WTC11 (cell line): ENCODE measurements around the gene GIPC1. TPM values are rescaled to one million over a fixed set of nuclear protein-coding genes. Genes with fewer than 3 reads are reported as not detected.

ENCODE experiments used
- ATAC-seq: fragments of 200-7000 bp; cut with Tn5 transposase; 2 replicates; pipeline ENCODE4 v1.10.0; 2021; ENCODE audit warnings: mild to moderate bottlenecking, moderate library complexity
- CTCF ChIA-PET: fragments of 300-600 bp; sonication (Branson Sonifier 250); formaldehyde crosslinking; loops from one replicate; lab custom pipeline; 2021; ENCODE audit warnings: antibody characterized with exemption; lab: Charles Lee
- POLR2A ChIA-PET: fragments of 350-600 bp; sonication (Branson Sonifier 250); formaldehyde crosslinking; loops from one replicate; lab custom pipeline; 2021; ENCODE audit warnings: antibody characterized with exemption; lab: Charles Lee
- DNase-seq: peaks from one replicate; pipeline ENCODE4 v3.0.0; 2021; ENCODE audit warnings: low spot score
- H3K27ac Mint-ChIP-seq: 2 replicates; pipeline ENCODE4 v1.8.0; 2021; ENCODE audit warnings: mixed read lengths
- H3K27me3 Mint-ChIP-seq: 2 replicates; pipeline ENCODE4 v1.8.0; 2021; ENCODE audit warnings: low read depth, mild to moderate bottlenecking, moderate library complexity, mixed read lengths
- H3K36me3 Mint-ChIP-seq: 2 replicates; pipeline ENCODE4 v1.8.0; 2021; ENCODE audit warnings: mixed read lengths
- H3K4me1 Mint-ChIP-seq: 2 replicates; pipeline ENCODE4 v1.8.0; 2022; ENCODE audit warnings: mixed read lengths
- H3K4me3 Mint-ChIP-seq: 2 replicates; pipeline ENCODE4 v1.8.0; 2021; ENCODE audit warnings: mild to moderate bottlenecking, moderate library complexity, mixed read lengths
- H3K9me3 Mint-ChIP-seq: 2 replicates; pipeline ENCODE4 v1.8.0; 2021; ENCODE audit warnings: mixed read lengths
- ATF1 ChIP-seq: sonication (generic); formaldehyde crosslinking; IDR thresholded peaks from 2 replicates; pipeline ENCODE4 v1.8.1; 2023; ENCODE audit warnings: mild to moderate bottlenecking, moderate library complexity, missing genetic modification reagents
- ATF6 ChIP-seq: sonication (generic); formaldehyde crosslinking; IDR thresholded peaks from 2 replicates; pipeline ENCODE4 v1.8.1; 2023; ENCODE audit warnings: mild to moderate bottlenecking, missing genetic modification reagents
- CBFB ChIP-seq: sonication (generic); formaldehyde crosslinking; IDR thresholded peaks from 2 replicates; pipeline ENCODE4 v1.8.1; 2022; ENCODE audit warnings: mild to moderate bottlenecking, low read depth, missing genetic modification reagents
- E2F5 ChIP-seq: sonication (generic); formaldehyde crosslinking; IDR thresholded peaks from 2 replicates; pipeline ENCODE4 v1.8.1; 2022; ENCODE audit warnings: mild to moderate bottlenecking, moderate library complexity, missing genetic modification reagents
- ETV6 ChIP-seq: sonication (generic); formaldehyde crosslinking; IDR thresholded peaks from 2 replicates; pipeline ENCODE4 v1.8.1; 2022; ENCODE audit warnings: mild to moderate bottlenecking, missing genetic modification reagents
- FOXJ3 ChIP-seq: sonication (generic); formaldehyde crosslinking; IDR thresholded peaks from 2 replicates; pipeline ENCODE4 v1.9.0; 2021; ENCODE audit warnings: missing genetic modification reagents, mild to moderate bottlenecking, borderline replicate concordance
- FOXK1 ChIP-seq: sonication (generic); formaldehyde crosslinking; IDR thresholded peaks from 2 replicates; pipeline ENCODE4 v1.8.0; 2022; ENCODE audit warnings: mild to moderate bottlenecking, moderate library complexity, missing genetic modification reagents
- GTF2I ChIP-seq: fragments of 250-450 bp; sonication (Bioruptor Pico); conservative IDR thresholded peaks from 2 replicates; pipeline ENCODE4 v1.4.0; 2021; ENCODE audit warnings: mild to moderate bottlenecking
- IRF1 ChIP-seq: sonication (generic); formaldehyde crosslinking; IDR thresholded peaks from 2 replicates; pipeline ENCODE4 v1.8.0; 2023; ENCODE audit warnings: missing genetic modification reagents
- IRF2 ChIP-seq: sonication (generic); formaldehyde crosslinking; IDR thresholded peaks from 2 replicates; pipeline ENCODE4 v1.8.0; 2022; ENCODE audit warnings: low read depth, missing genetic modification reagents, borderline replicate concordance
- SMAD4 ChIP-seq: sonication (generic); formaldehyde crosslinking; IDR thresholded peaks from 2 replicates; pipeline ENCODE4 v1.8.0; 2022; ENCODE audit warnings: mild to moderate bottlenecking, missing genetic modification reagents
- USF2 ChIP-seq: sonication (generic); formaldehyde crosslinking; IDR thresholded peaks from 2 replicates; pipeline ENCODE4 v1.8.1; 2023; ENCODE audit warnings: mild to moderate bottlenecking, missing genetic modification reagents, moderate library complexity
- ZBTB43 ChIP-seq: sonication (generic); formaldehyde crosslinking; IDR thresholded peaks from 2 replicates; pipeline ENCODE4 v1.8.1; 2023; ENCODE audit warnings: mild to moderate bottlenecking, missing genetic modification reagents
- ZMAT4 ChIP-seq: fragments of 250-450 bp; sonication (Bioruptor Pico); IDR thresholded peaks from 2 replicates; pipeline ENCODE4 v1.9.0; 2021; ENCODE audit warnings: mild to moderate bottlenecking
- ZNF138 ChIP-seq: sonication (generic); formaldehyde crosslinking; conservative IDR thresholded peaks from 2 replicates; pipeline ENCODE4 v1.8.1; 2022; ENCODE audit warnings: mild to moderate bottlenecking, moderate library complexity, missing genetic modification reagents
- ZNF317 ChIP-seq: sonication (generic); formaldehyde crosslinking; IDR thresholded peaks from 2 replicates; pipeline ENCODE4 v1.8.1; 2023; ENCODE audit warnings: low read depth, mild to moderate bottlenecking, moderate library complexity, missing genetic modification reagents, borderline replicate concordance
- total RNA-seq: library from RNA; stranded (reverse); gene quantifications from 3 replicates; pipeline ENCODE4 v1.2.3, GENCODE V29; 2021

Gene GIPC1
- total RNA-seq, 1 experiment from 2014 or later, result 76.5 TPM

- Mint-ChIP-seq H3K4me1 (peaks cover 7% of the 10 kb centered on the region), H3K27me3 (peaks cover 29% of the 10 kb centered on the region), H3K4me3 (peak within 1 kb of the TSS; percentile 82), H3K27ac (peak within 1 kb of the TSS; percentile 72), H3K36me3 (no peaks in the 10 kb centered on the region), H3K9me3 (no peaks in the 10 kb centered on the region)
- DNase-seq (peak; percentile 72), ATAC-seq (peak; percentile 54)
- ChIA-PET CTCF (interaction anchor here (0.6 to 5.3 kb wide), 18 partner anchors 12 to 297 kb away, joined by 3 to 53 read pairs (median 6); partner anchors contain the start of genes ASF1B and PTGER1), POLR2A (interaction anchor here (1.3 kb wide), 1 partner anchor 40 kb away, joined by 3 read pairs; no protein-coding TSS in a partner anchor)
- TF ChIP-seq ZMAT4 (CRISPR knock-in tag) (no peak), GTF2I (CRISPR knock-in tag) (peak; percentile 65; the same call in 1 of the 2 replicates), USF2 (CRISPR knock-in tag) (peak; percentile 91), E2F5 (CRISPR knock-in tag) (no peak), IRF2 (no peak), CBFB (CRISPR knock-in tag) (no peak)
Observed at GRCh38 chr19:14432791-14433553, 63.0 kb downstream of the GIPC1 start, which contains the start of gene PKN1. Gene PKN1, plus strand, starts transcription at chr19:14433306. Its CDS starts 216 bp downstream, at chr19:14433522.

- Mint-ChIP-seq H3K4me3 (no peak overlapping the region), H3K9me3 (no peaks in the 10 kb centered on the region), H3K27ac (no peak overlapping the region), H3K4me1 (peaks cover 9% of the 10 kb centered on the region), H3K36me3 (no peaks in the 10 kb centered on the region), H3K27me3 (peaks cover 32% of the 10 kb centered on the region)
- no peak for ATAC-seq
- CTCF ChIA-PET, result interaction anchor here (0.7 to 5.3 kb wide), 8 partner anchors 11 to 143 kb away, joined by 3 to 53 read pairs (median 12); no protein-coding TSS in a partner anchor
- no peak for DNase-seq
- POLR2A ChIA-PET, result interaction anchor here (1.0 kb wide), 1 partner anchor 25 kb away, joined by 3 read pairs; no protein-coding TSS in a partner anchor
- TF ChIP-seq GTF2I (CRISPR knock-in tag), result 0 out of 2 replicates have a peak, but pooled peaks have one; percentile 15
- no peak for TF ChIP-seq FOXJ3 (CRISPR knock-in tag)
- no peak for TF ChIP-seq FOXK1 (CRISPR knock-in tag)
- TF ChIP-seq, all 79 proteins: peak for 1
Observed at GRCh38 chr19:14430712-14431111, 65.2 kb downstream of the GIPC1 start.

GRCh38 chr19:14428882-14429416 is 67.0 kb downstream of the GIPC1 start:
- no peak for DNase-seq
- Mint-ChIP-seq H3K36me3 (no peaks in the 10 kb centered on the region), H3K4me3 (no peak overlapping the region), H3K27ac (no peak overlapping the region), H3K4me1 (peaks cover 8% of the 10 kb centered on the region), H3K27me3 (peaks cover 32% of the 10 kb centered on the region), H3K9me3 (no peaks in the 10 kb centered on the region)
- ChIA-PET CTCF (interaction anchor here (0.6 to 5.3 kb wide), 9 partner anchors 23 to 1720 kb away, joined by 3 to 53 read pairs (median 5); partner anchors contain the start of genes ASF1B and PTGER1), POLR2A (interaction anchor here (0.6 to 0.7 kb wide), 2 partner anchors 51 to 993 kb away, joined by 3 to 8 read pairs; no protein-coding TSS in a partner anchor)
- no peak for ATAC-seq
- TF ChIP-seq ZNF317 (CRISPR knock-in tag) (no peak), IRF1 (CRISPR knock-in tag) (no peak), ETV6 (CRISPR knock-in tag) (no peak), ATF6 (CRISPR knock-in tag) (no peak), ZNF138 (CRISPR knock-in tag) (no peak), ATF1 (CRISPR knock-in tag) (no peak), SMAD4 (CRISPR knock-in tag) (no peak), ZBTB43 (no peak)
